HG03575 (cell line): ENCODE data around the gene PPIH.
"Not testable (repeated sequence)": the region's sequence is repeated elsewhere in the genome, so short reads cannot be mapped to it uniquely, and the experiment has no call there.

Experiments used
- ATAC-seq: cut with Tn5 transposase; IDR thresholded peaks from one replicate; pipeline ENCODE4 v1.9.1; 2021; ENCODE audit not compliant: unreplicated experiment, insufficient number of reproducible peaks, low FRiP score; ENCODE audit errors: extremely low read depth

The PPIH gene

DNA sequence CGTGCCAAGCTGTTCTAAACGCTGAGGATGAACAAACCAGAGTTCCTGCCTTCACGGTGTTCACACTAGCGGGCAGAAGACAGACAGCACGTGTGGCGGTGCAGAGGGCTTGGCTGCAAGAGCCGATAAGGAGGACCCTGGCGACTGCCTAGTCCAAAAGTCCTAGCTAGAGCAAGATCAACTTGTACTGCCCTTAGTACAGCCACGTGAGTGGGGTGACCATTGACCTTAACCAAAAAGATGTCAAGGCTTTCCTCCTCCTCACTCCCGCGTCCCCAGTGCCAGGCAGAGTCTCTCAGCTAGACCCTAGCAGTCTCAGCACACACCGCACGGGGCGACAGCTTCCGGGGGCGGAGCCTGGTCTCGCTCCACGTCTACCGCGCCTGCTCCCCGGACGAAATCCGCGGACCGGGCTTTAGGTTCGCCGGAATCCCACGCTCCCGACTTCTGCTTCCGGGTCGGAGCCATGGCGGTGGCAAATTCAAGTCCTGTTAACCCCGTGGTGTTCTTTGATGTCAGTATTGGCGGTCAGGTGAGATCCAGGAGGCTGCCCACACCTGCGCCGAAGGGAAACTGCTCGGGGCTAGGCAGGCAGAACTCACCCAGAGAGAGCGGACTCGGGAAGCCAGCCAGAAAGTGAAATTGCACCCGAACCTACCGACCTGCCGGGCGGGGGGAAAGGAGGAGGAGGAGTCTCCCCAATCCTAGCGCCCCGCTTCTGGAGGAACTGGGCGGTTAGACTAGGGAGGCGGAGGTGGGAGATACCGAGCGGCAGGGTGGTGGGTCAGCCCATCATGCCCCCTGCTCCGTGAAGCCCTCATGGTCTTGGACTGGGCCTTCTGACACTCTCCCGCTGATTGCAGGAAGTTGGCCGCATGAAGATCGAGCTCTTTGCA is at the start of gene PPIH:
PPIH (plus strand) TSS at position 443 of the 896 bp plus-strand sequence; CDS start at position 467, 24 bp downstream.
- ATAC-seq: no peak

DNA sequence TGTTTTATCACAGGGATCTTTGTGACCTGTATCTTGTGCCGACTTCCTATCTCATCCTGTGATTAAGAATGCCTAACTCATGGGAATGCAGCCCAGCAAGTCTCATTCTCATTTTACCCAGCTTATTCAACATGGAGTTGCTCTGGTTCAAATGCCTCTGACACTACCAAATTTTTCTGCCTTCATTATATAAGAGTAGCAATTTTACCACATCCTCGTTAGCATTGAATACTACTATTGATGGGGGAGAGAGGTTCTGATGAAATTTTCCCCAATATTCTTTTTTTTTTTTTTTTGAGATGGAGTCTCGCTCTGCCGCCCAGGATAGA is 44.5 kb upstream of the PPIH start:
- ATAC-seq: no peak

DNA sequence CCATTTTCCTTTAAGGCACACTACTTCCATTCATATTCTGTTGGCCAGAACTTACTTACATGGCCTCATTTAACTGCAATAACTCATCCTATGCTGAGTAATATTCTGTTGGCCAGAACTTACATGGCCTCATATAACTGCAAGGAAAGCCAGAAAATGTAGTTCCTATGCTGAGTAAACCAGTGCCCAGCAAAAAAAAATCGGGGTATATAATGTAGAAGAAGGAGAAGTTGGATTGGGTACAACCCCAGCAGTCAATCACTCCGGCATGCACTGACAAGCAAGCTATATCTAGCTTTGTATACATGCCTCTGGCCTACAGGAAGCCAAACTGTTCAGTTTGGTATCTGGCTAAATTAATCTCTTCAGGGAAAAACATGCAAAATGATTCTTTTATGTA is 39.4 kb upstream of the PPIH start:
- ATAC-seq: no peak

DNA sequence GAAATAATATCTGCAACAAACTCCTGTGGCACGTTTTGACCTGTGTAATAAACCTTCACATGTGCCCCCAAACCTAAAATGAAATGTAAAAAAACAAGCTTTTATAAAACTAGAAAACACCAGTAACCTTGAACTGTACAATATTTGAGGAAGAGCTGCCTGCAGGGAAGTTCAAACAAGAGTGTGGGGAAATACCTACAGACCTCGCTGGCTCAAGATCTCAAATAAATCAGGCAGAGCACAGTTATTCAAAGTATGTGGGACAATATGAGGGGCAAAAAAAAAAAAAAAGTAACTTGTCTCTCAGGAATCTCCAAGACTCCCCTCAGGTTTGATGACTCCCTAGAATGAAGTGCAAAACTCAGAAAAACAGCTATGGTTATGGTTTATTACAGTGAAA is 37.9 kb upstream of the PPIH start:
- no peak for ATAC-seq

DNA sequence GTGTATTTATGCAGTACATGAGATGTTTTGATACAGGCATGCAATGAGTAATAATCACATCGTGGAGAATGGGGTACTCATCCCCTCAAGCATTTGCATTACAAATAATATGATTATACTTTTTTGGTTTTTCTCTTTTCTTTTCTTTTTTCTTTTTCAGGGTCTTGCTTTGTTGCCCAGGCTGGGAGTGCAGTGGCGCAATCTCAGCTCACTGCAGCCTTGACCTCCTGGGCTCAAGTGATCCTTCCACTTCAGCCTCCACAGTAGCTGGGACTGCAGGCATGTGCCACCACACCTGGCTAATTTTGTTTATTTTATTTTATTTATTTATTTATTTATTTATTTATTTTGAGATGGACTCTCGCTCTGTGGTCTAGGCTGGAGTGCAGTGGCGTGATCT is 37.0 kb upstream of the PPIH start:
- not testable (repeated sequence) for ATAC-seq

DNA sequence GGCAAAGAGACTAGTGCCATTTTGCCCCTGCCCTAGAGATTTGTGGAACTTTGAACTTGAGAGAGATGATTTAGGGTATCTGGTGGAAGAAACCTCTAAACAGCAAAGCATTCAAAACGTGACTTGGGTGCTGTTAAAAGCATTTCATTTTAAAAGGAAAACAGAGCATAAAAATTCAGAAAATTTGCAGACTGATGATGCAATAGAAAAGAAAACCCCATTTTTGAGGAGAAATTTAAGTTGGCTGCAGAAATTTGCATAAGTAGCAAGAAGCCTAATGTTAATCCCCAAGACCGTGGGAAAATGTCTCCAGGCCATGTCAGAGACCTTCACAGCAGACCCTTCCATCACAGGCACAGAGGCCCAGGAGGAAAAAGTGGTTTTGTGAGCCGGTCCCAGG is 31.0 kb upstream of the PPIH start:
- ATAC-seq: not testable (repeated sequence)

DNA sequence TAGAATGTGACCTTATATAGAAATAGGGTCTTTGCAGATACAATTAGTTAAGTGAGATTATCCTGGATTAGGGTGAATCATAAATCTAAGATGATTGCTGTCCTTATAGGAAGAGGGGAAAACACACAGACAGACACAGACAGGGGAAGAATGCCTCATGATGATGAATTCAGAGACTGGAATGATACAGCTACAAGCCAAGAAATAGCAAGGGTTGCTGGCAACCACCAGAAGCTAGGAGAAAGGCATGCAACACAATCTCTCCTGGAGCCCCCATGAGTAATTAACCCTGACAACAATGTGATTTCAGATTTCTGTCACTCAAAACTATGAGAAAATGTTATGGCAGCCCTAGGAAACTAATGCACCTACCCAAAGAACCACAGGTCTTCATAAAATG is 19.1 kb upstream of the PPIH start:
- no peak for ATAC-seq

DNA sequence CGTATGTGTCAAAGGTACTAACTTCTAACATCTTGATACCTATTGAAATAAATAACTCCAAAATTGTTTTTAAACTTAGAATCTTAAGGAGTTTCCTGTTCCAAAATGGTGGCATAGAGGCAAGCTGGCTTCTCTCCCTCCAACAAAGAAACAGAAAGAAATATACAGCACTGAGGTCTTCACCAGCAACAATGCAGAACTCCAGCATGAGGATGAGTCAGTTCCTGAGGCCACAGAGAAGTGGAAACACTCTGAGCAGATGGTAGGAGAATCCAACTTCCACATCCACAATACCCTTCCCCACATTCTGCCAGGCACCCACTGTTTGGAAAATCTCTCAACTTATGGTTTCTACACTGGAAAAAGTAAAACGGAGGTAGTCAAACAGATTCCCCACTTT is 12.2 kb upstream of the PPIH start:
- ATAC-seq: no peak

DNA sequence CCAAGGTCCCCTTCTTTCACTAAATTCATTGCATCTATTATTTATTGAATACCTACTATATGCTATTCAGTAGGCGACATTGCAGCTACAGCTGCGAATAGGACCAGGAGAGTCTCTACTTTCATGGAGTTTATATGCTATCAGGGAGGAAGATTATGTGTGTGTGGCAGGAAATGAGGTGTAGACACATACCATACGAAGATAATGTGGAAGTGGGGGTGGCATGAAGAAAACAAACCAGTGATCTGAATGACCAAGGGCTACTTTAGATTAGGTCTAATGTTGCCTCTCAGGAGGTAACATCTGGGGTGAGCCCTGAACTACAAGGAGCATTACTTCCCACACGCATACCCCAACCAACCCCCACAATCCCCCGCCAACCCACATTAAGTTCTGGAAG is 1.0 kb upstream of the PPIH start:
- ATAC-seq: no peak

DNA sequence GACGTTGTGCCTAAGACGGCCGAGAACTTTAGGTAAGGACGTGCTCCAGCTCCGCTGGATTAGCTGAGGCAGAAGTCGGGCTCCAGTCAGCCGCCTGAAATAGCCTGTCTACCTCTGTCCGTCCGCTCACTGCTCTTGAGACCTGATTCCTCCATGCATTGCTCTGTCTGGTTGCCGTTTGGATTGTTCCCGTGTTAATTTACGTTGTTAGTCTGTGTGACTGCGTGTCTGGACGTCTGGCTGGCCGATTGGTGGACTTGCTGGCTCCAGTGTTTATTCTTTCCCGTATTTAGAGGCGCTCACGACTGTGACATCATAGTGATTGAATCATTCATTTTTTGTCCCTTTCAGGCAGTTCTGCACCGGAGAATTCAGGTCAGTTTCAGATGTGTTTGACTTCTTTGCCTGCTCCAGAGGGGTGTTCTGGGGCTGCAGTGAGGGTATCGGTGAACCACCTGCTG is 684 bp downstream of the PPIH start:
- no peak for ATAC-seq

DNA sequence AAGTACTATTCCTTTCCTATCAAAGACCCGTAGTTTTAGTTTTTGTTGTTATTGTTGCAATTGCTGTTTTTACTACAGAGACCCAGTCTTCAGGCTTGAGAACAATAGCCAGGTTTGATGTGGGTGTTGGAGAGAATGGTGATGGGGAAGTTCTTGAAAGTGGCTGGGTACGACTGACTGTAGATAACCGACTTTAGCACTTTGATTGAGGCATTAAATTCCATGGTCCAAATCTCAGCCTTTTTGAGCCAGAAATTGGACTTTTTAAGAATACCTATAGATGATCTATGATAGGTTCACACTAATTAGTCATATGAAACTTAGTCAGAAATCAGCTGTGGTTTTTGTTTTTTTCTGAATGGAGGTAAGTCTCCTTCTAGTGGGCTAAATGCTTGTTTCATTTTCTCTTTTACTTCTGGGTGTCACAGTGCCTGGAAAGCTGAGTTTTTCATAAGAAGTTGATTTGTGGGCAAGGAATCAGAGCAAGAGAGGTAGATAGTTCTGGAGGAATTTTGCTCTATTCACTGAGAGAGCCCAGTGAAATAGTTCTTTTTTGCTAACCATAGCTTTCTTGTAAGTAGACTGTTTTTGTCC is 2.8 kb downstream of the PPIH start:
- ATAC-seq: no peak

DNA sequence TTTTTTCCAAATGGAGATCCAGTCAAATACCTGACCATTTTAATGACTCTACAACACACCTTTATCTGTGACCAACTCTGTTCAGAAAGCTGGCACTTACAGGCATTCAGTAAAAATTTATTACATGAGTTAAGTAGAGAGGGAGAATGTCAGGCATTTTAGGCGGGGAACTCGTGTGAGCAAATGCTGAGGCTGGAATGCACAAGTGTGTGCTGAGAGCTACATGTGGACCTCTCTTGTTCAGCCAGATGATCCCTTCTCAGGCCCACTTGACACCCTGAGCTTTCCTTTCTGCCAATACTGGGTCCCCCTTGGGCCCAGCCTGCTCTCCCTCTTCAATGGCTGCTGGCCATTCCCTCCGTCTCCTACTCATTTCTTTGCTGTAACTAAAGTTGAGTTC is 11.7 kb downstream of the PPIH start:
- ATAC-seq: no peak

DNA sequence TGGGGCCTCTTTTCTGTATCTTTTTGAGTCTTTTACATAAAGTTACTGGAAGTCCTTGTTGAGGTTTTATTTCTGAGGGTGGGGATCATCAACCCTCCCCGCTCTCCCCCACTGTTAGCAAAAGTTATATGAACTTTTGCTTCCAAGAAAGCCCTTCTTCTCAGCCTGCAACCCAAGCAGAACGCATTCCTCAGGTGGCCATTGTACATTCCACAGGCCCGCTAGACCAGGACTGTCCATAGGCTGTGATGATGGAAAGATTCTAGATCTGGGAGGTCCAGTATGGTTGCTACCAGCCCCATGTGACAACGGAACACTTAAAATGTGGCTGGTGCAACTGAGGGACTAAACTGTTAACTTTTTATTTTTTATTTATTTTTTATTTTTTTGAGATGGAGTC is 12.2 kb downstream of the PPIH start:
- ATAC-seq: no peak

DNA sequence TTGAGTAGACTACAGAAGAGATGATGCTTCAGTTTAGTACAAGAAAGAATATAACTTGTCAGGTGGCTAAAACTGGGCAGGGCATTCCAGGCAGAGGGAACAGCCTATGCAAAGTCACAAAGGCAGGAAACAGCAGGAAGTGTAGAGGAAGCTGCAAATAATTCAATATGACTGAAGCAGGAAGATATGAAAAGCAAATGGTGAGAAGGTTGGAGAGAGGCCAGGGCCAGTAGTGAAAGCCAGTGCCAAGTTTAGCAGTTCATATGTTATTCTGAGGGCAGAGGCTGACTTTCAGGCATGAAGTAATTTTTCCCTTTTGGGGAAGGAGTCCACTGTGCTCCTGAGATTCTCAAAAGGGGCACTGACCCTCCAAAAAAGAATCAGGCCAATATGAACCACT is 16.0 kb downstream of the PPIH start:
- no peak for ATAC-seq

DNA sequence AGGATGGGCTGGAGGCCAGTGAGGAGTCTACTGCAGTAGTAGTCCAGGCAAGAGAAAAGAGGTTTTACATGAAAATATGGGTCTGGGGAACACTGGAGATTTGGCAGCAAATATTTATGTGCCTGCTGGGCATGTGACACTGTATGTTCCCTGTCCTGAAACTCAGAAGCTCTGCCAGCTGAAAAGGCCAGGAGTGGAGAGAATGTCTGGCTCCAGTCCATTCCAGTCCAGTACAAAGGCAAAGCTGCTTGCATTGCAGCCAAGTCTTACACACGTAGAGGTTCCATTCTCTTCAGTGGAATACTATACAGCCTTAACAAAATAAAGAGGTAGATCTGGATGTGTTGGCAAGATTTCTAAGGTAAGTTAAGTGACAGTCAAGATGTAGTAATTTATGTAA is 16.5 kb downstream of the PPIH start:
- no peak for ATAC-seq

DNA sequence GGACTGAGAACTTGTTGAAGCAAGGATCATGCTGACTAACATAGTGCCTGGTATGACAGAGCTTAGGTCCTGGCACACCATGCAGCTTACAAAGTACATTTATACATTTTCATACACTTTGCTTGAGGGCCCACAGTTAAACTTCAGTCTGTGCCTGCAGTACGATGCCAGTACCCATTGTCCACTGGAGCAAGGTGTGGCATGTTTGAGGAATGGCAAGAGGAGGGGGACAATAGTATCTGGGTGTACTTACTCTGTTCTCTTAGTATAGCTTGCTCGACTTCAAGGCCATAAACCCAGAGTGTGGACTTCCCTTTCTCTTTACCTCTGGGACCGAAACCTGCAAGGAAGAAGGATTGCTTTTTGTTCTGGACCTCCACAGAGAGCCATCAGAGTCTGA is 17.2 kb downstream of the PPIH start:
- no peak for ATAC-seq

DNA sequence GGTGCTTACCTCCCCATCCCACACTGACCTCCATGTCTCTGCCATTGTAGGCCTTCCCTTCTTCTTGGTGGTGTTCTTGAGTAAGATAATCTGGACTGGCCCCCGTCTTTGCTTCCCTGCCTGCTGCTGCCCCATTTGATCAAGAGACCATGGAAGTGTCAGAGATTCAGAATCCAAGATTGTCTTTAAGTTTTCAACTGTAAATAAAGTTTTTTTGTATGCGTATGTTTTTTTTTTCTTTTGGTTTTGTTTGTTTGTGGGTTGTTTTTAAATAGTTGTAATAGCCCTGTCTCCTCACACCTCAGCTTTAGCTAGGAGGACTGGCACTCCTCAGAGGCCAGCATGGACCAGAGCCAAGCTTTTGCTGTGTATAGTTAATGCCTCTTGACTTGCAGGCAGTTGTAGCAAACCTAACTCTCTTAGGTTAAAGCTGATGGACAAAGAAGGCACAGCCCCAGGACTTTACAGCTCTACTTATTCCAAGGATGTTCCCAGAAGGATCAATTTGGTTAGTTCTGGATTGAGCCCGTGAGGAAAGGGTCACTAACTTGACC is 18.4 kb downstream of the PPIH start:
- no peak for ATAC-seq

DNA sequence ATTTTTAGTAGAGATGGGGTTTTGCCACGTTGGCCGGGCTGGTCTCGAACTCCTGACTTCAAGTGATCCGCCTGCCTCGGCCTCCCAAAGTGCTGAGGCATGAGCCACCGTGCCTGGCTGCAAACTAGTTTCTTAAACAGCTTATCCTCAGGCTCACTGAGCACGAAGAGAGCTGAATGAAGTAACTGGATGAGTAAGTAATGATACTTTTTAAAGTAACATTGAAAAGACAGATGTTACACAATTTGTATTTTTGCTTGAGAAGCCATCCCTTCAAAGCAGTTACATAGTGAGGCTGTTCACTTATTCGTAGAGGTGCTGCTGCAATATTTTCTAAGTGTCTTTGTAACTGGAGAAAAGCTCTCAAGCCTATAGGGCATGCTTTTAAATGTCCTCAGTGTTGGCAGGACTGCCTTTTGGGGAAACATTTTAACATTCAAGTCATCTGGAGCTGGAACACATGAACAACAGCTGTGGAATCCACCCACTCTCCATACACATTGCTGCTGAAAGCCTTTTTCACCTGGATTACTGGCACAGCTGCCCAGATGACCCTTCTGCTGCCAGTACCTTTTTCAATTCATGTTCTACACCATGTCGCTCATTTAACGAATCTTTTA is 21.3 kb downstream of the PPIH start:
- no peak for ATAC-seq

DNA sequence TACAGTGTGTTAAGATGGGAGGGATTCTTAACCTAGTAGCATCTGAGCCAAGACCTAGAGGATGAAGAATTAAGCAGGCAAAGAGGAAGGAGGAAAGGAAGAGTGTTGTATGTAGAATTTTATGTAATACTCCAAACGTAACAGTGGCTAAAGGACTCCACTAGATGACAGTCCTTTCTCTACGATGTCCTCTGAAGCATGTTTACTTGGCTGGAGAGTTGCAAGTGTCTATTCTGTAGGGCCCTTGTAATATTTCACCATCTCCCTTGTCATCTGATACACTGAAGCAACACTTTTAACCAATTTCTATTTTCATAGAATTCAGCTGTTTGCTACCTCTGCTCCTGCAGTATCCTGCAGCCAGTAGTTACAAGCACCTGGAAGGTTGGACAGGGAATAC is 21.8 kb downstream of the PPIH start:
- ATAC-seq: no peak
